Natural killer cell (primary cell): ENCODE measurements around the gene RTN1. TPM values are rescaled to one million over a fixed set of nuclear protein-coding genes. Genes with fewer than 3 reads are reported as not detected.

Experiments used
- ATAC-seq, 3 donors: fragments of 150-1000 bp in 2 of 3; fragments of 200-7000 bp in 1 of 3; cut with Tn5 transposase; 1 replicate in 1 of 3; 2 replicates in 2 of 3; pipeline ENCODE4 v1.10.0; 2021; ENCODE audit warnings: mild to moderate bottlenecking in 2 of 3, moderate library complexity in 2 of 3
- DNase-seq, 2 donors: peaks; one replicate each; pipeline versions ENCODE4 v3.0.0 to v3.0.0-alpha.2; 2013 to 2021; ENCODE audit warnings: mixed read lengths in 1 of 2
- H3K27ac ChIP-seq: one replicate; pipeline ENCODE4 v1.5.1; 2013; ENCODE audit warnings: mild to moderate bottlenecking, low read length
- H3K27me3 ChIP-seq: one replicate; pipeline ENCODE4 v1.6.1; 2013; ENCODE audit warnings: low read length; ENCODE audit not compliant: control insufficient read depth, insufficient read depth
- H3K36me3 ChIP-seq: one replicate; pipeline ENCODE4 v1.6.1; 2013; ENCODE audit warnings: low read length; ENCODE audit not compliant: control insufficient read depth, insufficient read depth
- H3K4me1 ChIP-seq: one replicate; pipeline ENCODE4 v1.6.1; 2013; ENCODE audit warnings: low read length; ENCODE audit not compliant: control insufficient read depth, insufficient read depth
- H3K4me3 ChIP-seq: one replicate; pipeline ENCODE4 v1.5.1; 2013; ENCODE audit warnings: low read length
- H3K9me3 ChIP-seq: one replicate; pipeline ENCODE4 v1.6.1; 2013; ENCODE audit warnings: low read length; ENCODE audit not compliant: control insufficient read depth, insufficient read depth
- H3K27ac Mint-ChIP-seq, 2 donors: one replicate each; pipeline ENCODE4 v1.8.0; 2022; ENCODE audit warnings: mild to moderate bottlenecking in 2 of 2, mixed read lengths in 2 of 2, moderate library complexity in 1 of 2
- H3K27me3 Mint-ChIP-seq, 2 donors: one replicate each; pipeline ENCODE4 v1.8.0; 2022; ENCODE audit warnings: low read depth in 2 of 2, mixed read lengths in 2 of 2
- H3K36me3 Mint-ChIP-seq: one replicate; pipeline ENCODE4 v1.8.0; 2022; ENCODE audit warnings: mixed read lengths
- H3K4me1 Mint-ChIP-seq, 2 donors: one replicate each; pipeline ENCODE4 v1.8.0; 2022; ENCODE audit warnings: mixed read lengths in 2 of 2
- H3K4me3 Mint-ChIP-seq: one replicate; pipeline ENCODE4 v1.8.0; 2022; ENCODE audit warnings: mild to moderate bottlenecking, moderate library complexity, mixed read lengths
- H3K9me3 Mint-ChIP-seq, 2 donors: one replicate each; pipeline ENCODE4 v1.8.0; 2022; ENCODE audit warnings: mixed read lengths in 2 of 2
- WGBS: methylation state at CpG from one replicate; pipeline ENCODE4 v1.1.7; 2013; ENCODE audit warnings: missing lambda C conversion rate; ENCODE audit not compliant: insufficient coverage; 5-methylcytosine and 5-hydroxymethylcytosine counted together
- intact Hi-C: fragments of 100-400 bp; cut with micrococcal nuclease; formaldehyde crosslinking; loops from one replicate; pipeline ENCODE4 v1.14.2; 2022
- total RNA-seq, 4 donors: library from RNA; stranded (reverse); fragments of 120-200 nt in 1 of 4; gene quantifications; one replicate each; pipeline versions ENCODE4 v1.2.3 to v1.2.4, GENCODE V29; 2013 to 2022
- TF ChIP-seq, protein P1 (sequence below): fragments of 200-600 bp; IDR thresholded peaks from one replicate; pipeline ENCODE4 v1.8.0; 2022; ENCODE audit warnings: antibody characterized with exemption

The RTN1 gene
- total RNA-seq, 3 donors from 2014 or later (not counting 1 experiment from before 2014, with no cell fraction given), result 1.9 to 3.6 (median 2.3) TPM

DNA sequence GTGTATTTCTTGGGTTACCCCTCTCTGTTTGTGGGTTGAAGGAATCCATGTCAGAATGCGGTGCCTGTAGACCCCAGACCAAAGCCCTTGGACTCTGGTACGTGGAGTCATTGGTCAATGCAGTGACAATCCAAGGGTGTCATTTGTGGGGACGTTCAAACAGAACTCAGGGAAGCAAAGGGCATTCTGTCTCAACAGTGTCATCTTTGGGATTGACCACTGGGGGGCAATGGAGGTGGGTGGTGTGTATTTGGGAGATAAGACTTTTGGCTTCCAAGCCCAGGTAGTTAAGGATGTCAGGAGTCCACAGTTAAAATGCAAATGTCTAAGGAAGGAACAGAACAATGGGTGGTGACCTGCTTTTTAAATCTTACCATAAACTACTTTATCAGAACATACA is 239.3 kb downstream of the RTN1 start:
- Mint-ChIP-seq H3K27ac (no peak overlapping the region), H3K36me3 (no peaks in the 10 kb centered on the region), H3K9me3 (no peaks in the 10 kb centered on the region), H3K4me3 (no peak overlapping the region), H3K4me1 (peaks cover 0 to 4% of the 10 kb centered on the region in 2 donors), H3K27me3 (peaks cover 41 to 54% of the 10 kb centered on the region in 2 donors)
- Histone ChIP-seq H3K27ac (no peak overlapping the region), H3K4me3 (no peak overlapping the region), H3K4me1 (no peaks in the 10 kb centered on the region), H3K36me3 (no peaks in the 10 kb centered on the region), H3K27me3 (peaks cover 10% of the 10 kb centered on the region), H3K9me3 (no peaks in the 10 kb centered on the region)
- WGBS, result 47% methylated on average over 3 of the region's 3 CpGs
- TF ChIP-seq, protein P1, sequence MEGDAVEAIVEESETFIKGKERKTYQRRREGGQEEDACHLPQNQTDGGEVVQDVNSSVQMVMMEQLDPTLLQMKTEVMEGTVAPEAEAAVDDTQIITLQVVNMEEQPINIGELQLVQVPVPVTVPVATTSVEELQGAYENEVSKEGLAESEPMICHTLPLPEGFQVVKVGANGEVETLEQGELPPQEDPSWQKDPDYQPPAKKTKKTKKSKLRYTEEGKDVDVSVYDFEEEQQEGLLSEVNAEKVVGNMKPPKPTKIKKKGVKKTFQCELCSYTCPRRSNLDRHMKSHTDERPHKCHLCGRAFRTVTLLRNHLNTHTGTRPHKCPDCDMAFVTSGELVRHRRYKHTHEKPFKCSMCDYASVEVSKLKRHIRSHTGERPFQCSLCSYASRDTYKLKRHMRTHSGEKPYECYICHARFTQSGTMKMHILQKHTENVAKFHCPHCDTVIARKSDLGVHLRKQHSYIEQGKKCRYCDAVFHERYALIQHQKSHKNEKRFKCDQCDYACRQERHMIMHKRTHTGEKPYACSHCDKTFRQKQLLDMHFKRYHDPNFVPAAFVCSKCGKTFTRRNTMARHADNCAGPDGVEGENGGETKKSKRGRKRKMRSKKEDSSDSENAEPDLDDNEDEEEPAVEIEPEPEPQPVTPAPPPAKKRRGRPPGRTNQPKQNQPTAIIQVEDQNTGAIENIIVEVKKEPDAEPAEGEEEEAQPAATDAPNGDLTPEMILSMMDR, result no peak
- DNase-seq (no peak), ATAC-seq (no peak)
- intact Hi-C loops, result no loop called here

DNA sequence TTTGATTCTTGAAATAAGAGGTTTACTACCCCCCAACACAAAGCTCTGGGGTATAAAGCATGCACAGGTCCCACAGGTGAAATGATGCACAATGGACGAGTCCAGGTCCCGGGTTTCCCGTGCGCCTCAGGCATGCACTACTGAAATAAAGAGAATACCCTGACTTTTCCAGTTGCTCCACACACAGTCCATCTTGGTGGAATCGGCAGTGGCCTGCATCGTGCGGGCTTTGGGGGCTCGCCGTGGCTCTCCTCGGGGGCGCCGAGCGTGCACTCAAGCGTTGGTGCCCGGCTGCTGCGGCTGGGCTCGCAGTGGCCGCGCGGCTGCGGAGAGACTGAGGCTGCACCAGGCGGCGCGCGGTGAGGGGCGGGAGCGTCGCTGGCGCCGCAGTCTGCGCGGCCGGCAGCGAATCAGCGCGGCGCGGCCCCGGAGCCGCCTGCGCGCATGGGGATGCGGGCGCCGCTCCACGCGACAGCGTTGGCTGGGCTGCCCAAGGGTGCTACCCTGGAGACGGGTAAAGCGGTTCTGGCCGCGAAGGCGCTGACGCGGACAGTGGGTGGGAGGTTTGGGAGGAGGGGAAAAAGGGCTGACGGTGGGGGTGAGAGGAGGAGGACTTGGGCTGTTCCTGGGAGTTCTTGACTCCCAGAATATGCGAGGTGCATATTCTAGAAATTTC is 240.2 kb downstream of the RTN1 start:
- Mint-ChIP-seq H3K9me3 (no peaks in the 10 kb centered on the region), H3K4me3 (no peak overlapping the region), H3K4me1 (peaks cover 0 to 4% of the 10 kb centered on the region in 2 donors), H3K27me3 (peaks cover 41 to 54% of the 10 kb centered on the region in 2 donors), H3K27ac (no peak overlapping the region), H3K36me3 (no peaks in the 10 kb centered on the region)
- H3K9me3 ChIP-seq, result no peaks in the 10 kb centered on the region
- intact Hi-C loops, result no loop called here
- DNase-seq (no peak), ATAC-seq (no peak)
- TF ChIP-seq, protein P1, result no peak
- H3K27ac ChIP-seq, result no peak overlapping the region
- H3K27me3 ChIP-seq, result peaks cover 10% of the 10 kb centered on the region
- H3K4me3 ChIP-seq, result no peak overlapping the region
- 4% methylated on average over 57 of the region's 57 CpGs for WGBS
- H3K4me1 ChIP-seq, result no peaks in the 10 kb centered on the region
- no peaks in the 10 kb centered on the region for H3K36me3 ChIP-seq

DNA sequence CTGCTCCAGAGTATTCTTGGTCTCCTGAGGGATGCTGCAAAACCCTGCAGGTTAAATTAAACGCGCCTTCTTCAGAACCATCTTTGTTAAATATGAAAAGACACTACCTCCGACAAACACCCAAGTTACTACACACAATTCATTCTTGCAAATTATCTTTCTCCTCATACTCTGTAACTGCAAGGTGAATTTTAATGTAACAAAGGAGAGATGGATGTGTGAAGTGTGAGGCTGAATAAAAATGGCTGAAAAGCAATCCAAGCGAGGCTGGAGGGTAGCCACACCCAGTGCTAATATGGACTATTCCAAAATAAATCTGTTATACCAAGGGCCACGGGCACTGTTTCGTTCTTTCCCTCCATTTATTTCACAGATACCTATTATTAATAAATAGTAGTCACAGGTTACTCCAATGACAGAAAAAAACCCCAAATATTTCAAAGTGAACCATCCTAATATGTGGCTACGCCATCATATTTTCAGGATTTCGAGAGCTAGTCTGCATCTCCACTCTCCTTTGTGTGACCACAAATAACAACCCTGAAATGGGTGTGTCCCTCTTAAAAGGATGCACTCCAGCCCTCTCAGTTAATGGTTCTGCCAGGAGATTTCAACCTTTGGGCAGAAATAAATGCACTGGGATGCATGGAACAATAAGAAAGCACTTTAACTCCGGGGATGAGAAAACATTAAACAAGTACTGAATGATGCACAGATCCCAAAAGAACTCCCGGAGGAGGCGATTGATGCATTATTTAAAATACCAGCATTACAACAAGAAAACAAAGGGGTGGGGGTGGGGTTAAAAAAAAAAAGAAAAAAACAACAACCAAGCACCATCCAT is 240.9 kb downstream of the RTN1 start:
- no peaks in the 10 kb centered on the region for H3K36me3 ChIP-seq
- H3K4me3 ChIP-seq, result no peak overlapping the region
- Mint-ChIP-seq H3K27ac (no peak overlapping the region), H3K36me3 (no peaks in the 10 kb centered on the region), H3K27me3 (peaks cover 41 to 51% of the 10 kb centered on the region in 2 donors), H3K4me3 (no peak overlapping the region), H3K9me3 (no peaks in the 10 kb centered on the region), H3K4me1 (peaks cover 0 to 4% of the 10 kb centered on the region in 2 donors)
- 90% methylated on average over 8 of the region's 11 CpGs for WGBS
- H3K9me3 ChIP-seq, result no peaks in the 10 kb centered on the region
- no peak overlapping the region for H3K27ac ChIP-seq
- ATAC-seq (no peak), DNase-seq (no peak)
- H3K4me1 ChIP-seq, result no peaks in the 10 kb centered on the region
- TF ChIP-seq, protein P1, result no peak
- H3K27me3 ChIP-seq, result peaks cover 10% of the 10 kb centered on the region
- intact Hi-C loops, result no loop called here
